Hippocampal formation (tissue), 2 donors: ENCODE measurements around the gene SETD4.

Experiments
- DNase-seq, 2 donors: peaks; one replicate each; lab custom pipeline; 2025; lab: John Stamatoyannopoulos, UW

SETD4 gene

DNA sequence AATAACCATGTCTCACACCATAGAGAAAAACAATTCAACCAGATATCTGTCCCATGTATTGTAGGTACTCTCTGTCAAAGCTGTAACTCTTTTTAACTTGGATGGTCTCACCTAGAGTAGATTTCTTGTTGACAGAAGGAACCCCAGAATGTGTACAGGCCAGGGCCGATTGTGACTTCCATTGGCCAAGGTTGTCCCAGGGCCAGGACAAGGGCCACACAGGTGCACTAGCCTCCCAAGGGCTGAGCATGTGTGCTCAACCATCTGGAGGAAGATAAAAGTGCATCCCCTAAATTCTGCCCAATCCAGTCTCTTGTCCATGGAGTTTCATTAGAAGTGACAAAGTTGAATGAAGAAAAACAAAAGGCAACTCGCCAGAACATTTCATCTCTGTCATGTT, 51.8 kb downstream of the SETD4 start:
- DNase-seq = no peak

DNA sequence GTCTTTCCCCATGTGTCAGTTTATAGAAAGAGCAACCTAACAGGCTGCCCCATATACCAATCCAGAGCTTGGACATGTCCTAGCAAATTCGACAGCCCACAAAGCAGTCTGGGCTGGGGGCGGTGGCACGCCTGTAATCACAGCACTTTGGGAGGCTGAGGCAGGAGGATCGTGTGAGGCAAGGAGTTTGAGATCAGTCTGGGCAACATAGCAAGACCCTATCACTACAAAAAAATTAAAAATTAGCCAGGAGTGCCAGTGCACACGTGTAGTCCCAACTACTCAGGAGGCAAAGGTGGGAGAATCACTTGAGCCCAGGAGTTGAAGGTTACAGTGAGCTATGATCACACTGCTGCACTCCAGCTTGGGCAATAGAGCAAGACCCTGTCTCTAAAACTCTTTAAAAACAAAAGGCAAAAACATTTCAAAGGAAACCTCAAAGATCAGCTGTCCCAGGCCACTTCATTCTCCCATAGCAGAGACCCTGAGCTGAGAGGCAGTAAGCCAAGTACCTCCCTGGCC, 54.4 kb downstream of the SETD4 start:
- DNase-seq = no peak

DNA sequence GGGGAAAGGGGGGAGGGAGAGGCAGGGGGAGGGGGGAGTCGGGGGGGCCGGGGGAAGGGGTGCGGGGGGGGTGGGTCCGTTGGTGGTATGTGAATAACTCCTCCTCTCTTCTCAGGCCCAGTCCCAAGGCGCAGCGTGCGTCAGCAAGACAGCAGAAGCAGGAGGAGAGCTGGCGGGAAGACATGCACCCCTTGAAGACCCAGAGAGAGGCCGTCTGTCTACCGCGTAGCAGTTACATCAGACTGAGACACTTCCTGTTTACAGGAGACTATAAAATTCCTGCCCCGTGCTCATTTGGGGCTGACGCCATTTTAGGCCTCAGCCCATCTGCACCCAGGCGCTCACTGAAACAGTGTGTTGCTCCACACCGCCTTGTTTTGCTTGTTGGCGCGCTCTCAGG, 55.3 kb downstream of the SETD4 start:
- no peak for DNase-seq

GRCh38 chr21:36004441-36004840, 55.9 kb downstream of the SETD4 start:
- no peak for DNase-seq

GRCh38 chr21:36003776-36004175, 56.5 kb downstream of the SETD4 start:
- DNase-seq = no peak

GRCh38 chr21:35996217-35996616, 64.1 kb downstream of the SETD4 start:
- DNase-seq = no peak

DNA sequence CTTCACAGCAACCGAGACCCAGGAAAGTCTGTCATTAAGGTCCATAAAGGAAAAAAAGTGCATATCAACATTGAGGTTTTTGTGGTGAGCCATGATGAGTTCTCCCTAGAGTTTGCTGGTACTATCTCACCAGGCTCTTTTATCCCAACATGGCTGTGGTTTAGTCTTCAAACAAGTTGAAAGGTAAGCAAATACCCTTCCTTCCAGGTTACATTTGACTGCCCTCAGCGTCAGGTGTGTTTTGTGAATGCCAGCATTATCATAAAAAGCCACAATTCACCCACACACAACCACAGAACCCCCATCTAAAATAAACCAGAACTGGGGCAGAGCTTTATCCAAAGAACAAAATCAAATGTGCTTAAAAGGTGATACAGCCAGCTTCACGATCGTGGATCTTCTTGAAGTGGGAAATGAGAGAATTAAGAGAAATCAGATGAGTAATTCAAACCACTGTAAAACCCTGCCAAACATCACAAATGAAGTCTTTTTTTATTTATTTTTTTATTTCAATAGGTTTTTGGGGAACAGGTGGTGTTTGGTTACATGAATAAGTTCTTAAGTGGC, 64.7 kb downstream of the SETD4 start:
- no peak for DNase-seq

DNA sequence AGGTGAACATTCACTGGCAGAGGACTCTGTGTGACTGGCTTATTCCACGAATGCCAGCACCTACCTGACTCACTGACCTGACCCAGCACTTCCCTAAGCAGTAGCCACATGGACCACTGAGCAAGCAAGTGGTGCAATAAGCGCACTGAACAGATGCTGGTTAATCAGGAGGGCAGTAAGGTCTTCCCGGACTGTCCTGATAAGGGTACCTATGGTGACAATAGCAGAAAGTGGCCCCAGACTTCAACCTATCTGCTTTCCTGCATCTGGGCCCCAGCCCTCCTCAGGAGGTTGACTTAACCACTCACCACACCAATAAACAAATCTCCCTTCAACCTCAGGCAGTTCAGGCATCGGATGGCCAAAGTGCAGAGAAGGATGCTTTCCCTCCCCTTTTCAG, 65.7 kb downstream of the SETD4 start:
- no peak for DNase-seq

DNA sequence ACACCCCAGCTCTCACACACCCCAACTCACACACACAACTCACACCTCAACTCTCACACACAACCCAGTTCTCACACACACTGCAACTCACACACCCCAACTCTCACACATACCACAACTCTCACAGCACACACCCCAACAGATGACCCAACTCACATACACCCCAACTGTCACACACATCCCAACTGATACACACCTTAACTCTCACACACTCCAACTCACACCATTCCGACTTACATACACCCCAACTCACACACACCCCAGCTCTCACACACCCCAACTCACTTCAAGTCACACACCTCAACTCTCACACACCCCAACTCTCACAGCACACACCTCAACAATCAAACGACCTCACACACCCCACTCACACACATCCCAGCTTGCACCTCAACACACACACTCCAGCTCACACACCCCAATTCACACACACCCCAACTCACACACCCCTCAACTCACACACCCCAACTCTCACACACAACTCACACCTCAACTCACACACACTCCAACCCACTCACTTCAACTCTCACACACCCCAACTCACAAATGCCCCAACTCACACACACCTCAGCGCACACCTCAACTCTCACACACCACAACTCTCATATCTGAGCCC, 66.3 kb downstream of the SETD4 start:
- no peak for DNase-seq

DNA sequence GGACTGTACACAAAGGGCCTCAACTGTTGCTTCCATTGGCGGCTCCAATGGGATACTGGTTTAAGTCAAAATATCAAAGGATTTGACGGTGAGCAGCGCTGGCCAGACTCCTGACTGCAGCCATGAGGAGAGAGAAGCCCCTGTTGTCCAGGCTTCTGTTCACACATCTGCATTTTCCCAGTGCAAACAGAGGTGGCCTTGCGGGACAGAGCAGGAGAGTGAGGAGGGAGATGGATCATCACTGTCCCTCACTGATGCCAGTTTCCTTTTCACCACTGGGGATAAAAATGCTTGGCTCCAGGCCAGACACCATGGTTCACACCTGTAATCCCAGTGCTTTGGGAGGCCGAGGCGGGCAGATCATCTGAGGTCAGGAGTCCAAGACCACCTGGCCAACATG, 69.2 kb downstream of the SETD4 start:
- no peak for DNase-seq

- DNase-seq = no peak
Measured at GRCh38 chr21:35990609-35991008, 69.7 kb downstream of the SETD4 start.

GRCh38 chr21:35989138-35989735, 71.1 kb downstream of the SETD4 start:
- no peak for DNase-seq

- no peak for DNase-seq
Measured at GRCh38 chr21:35988416-35989137, 71.7 kb downstream of the SETD4 start.

DNA sequence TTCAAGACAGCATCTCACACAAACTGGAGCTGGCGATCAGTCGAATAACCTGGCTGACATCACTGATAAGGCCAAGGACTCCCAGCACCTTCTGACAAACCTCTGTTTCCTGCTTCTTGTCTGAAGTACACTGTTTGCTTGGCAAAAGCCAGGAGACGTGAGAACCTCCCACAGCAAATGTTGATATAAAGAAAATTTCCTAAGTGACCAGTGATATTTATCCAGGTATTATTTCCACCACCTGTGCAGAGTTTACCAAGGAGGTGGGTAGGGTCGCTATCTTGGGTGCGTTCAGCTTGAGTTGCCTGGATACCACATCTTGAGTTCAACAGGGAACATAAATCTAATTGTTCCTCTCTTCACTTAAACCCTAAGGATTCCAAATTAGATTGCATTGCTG, 72.9 kb downstream of the SETD4 start:
- no peak for DNase-seq

DNA sequence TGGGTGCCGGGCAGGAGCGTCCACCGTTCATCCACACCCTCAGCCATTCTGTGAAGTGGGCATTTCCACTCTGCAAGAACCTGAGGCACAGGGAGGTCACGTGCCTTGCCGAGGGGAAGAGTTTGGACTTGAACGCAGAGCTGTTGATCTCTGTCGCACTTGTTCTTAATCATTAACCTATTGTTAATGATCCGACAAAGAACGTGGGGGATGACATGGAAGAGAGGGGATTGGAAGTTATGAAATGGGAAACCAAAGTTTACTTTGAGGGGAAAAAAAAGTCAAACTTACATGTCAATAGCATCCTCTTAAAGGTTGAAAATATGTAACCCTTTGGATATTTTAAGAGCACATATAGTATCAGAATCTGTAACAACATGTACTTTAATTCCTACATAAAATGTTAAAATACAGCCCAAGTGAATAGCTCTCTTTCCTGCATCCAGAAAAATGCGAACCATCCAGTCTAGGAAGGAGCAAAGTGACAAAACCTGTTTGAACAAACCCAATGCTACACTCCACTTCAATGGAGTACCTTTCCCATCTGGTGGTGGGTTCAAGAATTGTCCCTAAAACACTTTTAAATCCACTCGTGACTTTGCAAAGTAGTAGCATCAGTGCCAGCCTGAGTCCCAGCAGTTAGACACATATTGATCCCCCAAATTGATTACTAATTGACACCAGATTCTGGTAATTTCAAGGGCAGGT, 75.5 kb downstream of the SETD4 start:
- no peak for DNase-seq
